AG20443 (cell line): Measurements from ENCODE around the gene UNC50.

Experiments used
- DNase-seq: peaks from one replicate; pipeline ENCODE4 v3.0.0; 2012; ENCODE audit warnings: low spot score, mixed read lengths

The UNC50 gene

GRCh38 chr2:98608116-98608961 lies at the start of gene UNC50, which contains the start of gene COA5:
UNC50 (plus strand) TSS chr2:98608589; CDS start chr2:98609760, 1,171 bp downstream.
COA5 (minus strand) TSS chr2:98608512; CDS start chr2:98608405, 107 bp downstream.
- peak; percentile 98 for DNase-seq

- no peak for DNase-seq
Observed at GRCh38 chr2:98558852-98559530, 49.4 kb upstream of the UNC50 start.

DNA sequence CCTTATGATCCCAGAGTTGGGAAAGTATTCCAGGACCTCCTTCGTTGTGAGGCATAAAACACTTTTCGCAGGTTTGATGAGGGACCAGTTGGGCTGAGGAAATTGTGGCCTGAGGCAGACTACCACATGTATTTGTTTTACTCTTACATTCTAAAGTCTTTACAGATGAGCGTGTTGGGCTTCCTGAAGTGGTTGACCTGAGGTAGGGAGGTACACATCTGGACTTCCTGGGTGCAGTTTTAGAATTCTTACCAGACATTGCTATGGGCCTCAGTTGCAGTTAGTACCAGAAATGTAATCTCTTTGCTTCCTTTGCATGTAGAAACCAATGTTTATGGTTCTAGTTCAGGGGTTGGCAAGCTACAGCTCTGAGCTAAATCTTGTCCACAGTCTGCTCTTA lies 48.8 kb upstream of the UNC50 start:
- no peak for DNase-seq

GRCh38 chr2:98560256-98560771 lies 48.1 kb upstream of the UNC50 start:
- peak; percentile 85 for DNase-seq

DNA sequence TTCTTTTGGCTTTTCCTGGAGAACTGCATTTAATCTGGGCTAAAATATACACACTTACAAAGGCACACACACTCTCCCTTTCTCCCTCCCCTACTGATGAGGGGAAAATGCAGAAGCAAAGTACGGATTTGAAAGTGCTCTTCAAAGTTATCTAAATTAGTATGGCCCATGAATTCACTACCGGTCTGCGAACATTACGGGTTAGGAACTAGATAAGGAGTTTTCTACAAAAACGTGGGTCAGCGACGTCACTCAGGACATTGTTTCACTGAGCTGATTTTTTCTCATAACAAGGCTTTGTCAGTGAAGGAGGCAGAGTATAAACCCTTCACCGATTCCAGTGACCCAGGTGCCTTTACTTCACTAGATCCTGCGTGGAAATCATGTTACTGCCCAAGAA lies 47.4 kb upstream of the UNC50 start:
- DNase-seq = no peak

DNA sequence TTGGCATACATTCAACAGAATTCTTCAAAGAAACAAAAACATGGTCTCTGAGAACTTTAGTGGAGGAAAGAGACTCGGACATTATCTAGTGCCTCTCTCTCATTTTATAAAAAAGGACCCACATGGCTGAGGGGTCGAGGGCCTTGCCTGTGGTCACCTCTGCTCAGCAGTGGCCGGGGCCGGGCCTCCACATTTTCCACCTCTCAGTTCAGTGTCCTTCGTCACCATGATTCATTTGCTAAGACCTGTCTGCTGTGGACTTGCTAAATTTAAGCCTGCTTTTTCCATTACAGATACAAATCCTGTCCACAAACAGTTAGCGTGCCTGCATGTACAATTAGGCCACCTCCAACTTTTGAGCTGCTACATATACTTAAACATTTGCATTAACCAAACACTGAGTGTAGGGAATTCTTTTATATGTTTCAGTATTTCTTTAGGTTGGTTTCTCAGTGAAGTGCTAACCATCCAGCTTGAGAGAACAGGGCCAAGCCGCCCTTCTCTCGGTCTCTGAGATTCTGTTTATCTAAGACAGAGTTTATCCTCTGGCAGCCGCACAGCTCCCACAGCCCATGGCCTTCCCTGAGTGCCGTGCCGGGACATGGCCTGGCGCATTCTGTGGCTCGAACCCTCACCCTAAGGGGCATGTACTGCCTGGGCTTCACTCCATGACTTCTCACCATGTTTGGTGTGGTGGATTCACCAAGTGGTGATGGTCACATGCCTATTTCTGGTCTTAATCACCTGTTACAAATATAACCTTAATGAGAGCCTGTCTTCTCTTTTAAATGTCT lies 46.3 kb upstream of the UNC50 start:
- DNase-seq = no peak

DNA sequence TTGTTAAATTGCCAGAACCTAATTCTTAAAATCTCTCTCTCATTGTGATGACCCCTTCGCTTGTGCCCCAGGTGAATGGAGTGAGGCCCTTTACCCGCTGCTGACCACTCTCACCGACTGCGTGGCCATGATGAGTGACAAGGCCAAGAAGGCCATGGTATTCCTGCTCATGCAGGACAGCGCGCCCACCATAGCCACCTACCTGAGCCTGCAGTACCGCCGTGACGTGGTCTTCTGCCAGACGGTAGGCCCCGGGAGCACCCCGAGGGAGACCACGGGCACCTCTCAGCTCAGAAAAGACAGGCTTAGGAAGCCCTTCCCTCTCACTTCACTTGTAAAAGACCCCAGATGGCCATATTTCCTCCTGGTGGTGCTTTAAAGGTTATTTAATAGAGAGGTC lies 45.0 kb upstream of the UNC50 start:
- no peak for DNase-seq

- DNase-seq = no peak
Observed at GRCh38 chr2:98564541-98565132, 43.8 kb upstream of the UNC50 start.

DNA sequence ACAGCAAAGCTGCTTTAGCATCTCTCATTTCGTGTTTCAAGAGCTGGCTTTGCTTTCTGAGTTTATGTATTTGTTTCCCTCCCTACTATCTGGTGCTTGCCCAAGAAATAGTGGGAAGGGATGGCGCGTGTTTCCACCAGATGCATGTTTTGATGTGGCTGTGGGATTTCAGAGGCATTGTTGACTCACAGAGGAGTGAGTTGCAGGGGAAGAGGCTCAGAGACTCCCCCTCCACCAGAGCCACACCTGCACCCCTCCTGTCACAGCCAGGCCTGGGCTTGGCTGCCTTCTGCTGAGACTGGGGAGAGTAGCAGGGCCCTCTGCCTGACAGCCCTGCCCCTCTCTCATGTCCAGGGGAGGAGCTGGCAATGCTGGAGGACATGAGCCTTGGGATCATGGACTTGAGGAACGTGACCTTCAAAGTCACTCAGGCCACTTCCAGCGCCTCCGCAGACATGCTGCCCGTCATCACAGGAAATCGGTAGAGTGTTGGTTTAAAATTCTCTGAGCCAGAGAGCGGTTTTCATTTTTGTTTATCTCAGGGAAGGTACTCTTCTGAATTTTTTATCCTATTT lies 43.0 kb upstream of the UNC50 start:
- DNase-seq = no peak

DNA sequence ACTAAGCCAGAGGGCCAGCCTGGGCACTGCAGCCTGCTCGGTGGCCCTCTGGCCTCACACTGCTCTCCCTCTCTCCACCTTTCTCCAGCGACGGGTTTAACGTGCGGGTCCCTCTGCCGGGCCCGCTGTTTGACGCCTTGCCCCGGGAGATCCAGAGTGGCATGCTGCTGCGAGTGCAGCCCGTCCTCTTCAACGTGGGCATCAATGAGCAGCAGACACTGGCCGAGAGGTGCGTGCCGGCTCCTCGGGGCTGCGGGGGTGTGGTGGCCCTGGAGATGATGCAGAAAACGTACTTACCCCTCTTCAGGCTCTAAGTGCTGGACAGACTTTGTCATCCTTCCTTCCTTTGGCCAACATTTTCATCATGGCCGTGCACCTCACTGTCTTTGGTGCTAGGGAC lies 42.4 kb upstream of the UNC50 start:
- DNase-seq = no peak

- DNase-seq = peak; percentile 66
Observed at GRCh38 chr2:98568161-98568956, 40.0 kb upstream of the UNC50 start.

DNA sequence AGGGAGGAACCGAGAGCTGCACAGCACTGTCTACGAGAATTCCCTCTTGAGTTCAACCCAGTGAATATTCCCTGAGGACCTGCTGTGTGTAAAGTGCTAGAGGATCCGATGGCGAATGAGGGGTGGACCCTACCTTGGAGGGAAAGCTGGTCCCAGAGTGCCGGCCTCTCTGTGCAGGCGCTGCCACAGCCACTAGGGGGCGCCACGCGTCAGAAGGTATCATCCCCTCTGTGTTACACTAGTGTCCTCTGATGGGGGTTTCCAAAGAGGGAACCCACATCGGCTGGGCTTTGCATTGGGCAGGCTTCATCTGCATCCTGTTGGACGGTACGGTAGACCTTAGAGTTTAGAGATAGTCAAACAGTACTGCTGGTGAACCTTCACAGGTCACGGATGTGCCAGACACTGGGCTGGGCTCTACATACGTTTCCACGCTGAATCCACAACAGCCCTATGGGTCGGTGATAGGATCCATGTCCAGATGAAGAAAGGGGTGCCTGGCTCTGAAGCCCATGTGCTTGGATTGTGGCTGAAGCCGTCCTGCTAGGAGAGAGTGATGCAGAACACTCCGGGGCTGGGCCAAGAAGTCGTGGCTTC lies 39.1 kb upstream of the UNC50 start:
- DNase-seq = peak; percentile 64

DNA sequence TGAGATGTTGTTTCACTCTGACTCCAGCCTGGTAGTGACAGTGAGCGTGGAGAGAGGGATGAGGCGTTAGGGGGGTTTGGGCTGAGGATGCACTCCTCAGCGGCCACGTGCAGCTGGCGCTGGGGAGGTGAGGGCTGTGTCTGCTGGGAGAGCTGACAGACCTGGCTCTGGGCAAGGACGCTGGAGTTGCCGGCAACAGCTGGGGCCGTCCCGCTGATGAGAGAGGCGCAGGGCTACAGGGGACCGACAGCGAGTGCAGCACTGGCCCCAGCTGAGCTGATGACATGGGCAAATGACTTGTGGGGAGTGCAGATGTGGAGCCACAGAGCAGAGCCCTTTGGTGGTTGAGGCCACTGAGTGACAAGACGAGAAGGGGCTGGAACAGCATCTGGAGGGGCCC lies 38.5 kb upstream of the UNC50 start:
- DNase-seq = no peak

GRCh38 chr2:98570356-98570755 lies 38.0 kb upstream of the UNC50 start:
- DNase-seq = no peak

DNA sequence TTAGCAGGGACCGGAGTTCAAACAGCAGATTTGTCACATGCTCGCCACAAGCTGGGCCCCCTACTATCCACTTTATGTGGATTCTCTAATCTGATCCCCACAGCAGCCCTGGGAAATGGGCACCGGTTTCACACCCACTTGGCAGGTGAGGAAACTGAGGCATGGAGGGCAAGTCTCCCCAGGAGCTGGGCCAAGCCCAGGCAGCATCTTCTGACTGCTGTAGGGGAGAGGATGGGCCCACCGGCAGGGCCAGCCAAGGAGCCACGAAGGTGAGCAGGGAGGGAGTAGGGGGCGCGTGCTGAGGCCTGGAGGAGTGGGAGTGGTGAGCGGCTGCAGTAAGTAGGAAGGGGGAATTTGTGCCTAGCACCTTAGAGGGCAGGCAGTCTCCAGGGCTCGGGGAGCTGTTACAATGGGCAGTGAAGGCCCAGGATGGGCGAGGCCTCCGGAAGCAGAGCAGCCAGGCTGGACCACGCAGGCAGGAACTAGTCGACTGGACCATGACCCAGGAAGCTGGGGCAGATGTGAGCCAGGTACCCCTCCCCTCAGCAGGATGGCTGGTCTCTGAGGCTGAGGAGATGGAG lies 37.2 kb upstream of the UNC50 start:
- DNase-seq = no peak

DNA sequence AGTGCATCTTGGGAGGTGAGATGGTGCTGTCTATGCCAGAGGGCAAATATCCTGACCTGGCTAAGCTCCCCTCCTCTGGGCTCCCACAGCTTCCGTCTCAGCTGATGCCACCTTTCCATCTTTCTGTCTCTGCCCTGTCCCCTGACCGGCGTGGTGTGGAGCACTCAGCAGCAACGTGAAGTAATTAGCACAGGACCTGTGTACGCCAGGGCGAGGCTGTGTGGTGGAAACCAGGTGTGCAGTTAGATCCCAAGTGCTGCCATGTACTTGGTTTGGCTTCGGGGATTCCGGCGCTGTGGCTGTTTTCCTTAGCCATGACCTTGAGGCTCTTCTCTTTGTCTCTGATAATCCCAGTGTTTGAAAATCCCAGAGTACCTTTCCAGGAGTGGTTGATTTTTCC lies 36.6 kb upstream of the UNC50 start:
- DNase-seq = no peak

- no peak for DNase-seq
Observed at GRCh38 chr2:98572211-98572610, 36.2 kb upstream of the UNC50 start.

GRCh38 chr2:98572676-98573075 lies 35.7 kb upstream of the UNC50 start:
- DNase-seq = no peak

GRCh38 chr2:98573426-98573825 lies 35.0 kb upstream of the UNC50 start:
- DNase-seq = no peak
